T-helper 9 cell (primary cell): ENCODE data around the gene OR1C1.
"Not testable (repeated sequence)": the region's sequence is repeated elsewhere in the genome, so short reads cannot be mapped to it uniquely, and the experiment has no call there.

Source experiments
- DNase-seq: peaks from one replicate; pipeline ENCODE4 v3.0.0-alpha.2; 2020
- total RNA-seq, 2 donors: gene quantifications; one replicate each; lab custom pipeline; 2026; lab: John Stamatoyannopoulos, UW

OR1C1 gene
- 0 reads per million in 2 donors for total RNA-seq

GRCh38 chr1:247760456-247760855 lies at the start of gene OR1C1:
Gene OR1C1, minus strand, starts transcription at chr1:247760556. Its CDS starts 2,150 bp downstream, at chr1:247758406.
- DNase-seq = no peak

- DNase-seq = no peak
These were observed 37.2 kb upstream of the OR1C1 start for GRCh38 chr1:247797518-247797917.

GRCh38 chr1:247769603-247770002 lies 9.2 kb upstream of the OR1C1 start:
- no peak for DNase-seq

- not testable (repeated sequence) for DNase-seq
These were observed 6.0 kb downstream of the OR1C1 start for GRCh38 chr1:247754311-247754710.

GRCh38 chr1:247749870-247750269 lies 10.5 kb downstream of the OR1C1 start:
- DNase-seq = no peak

- no peak for DNase-seq
These were observed 12.3 kb downstream of the OR1C1 start, which contains the start of gene OR14A2 for GRCh38 chr1:247748041-247748440. Gene OR14A2, minus strand, starts transcription at chr1:247748141.

GRCh38 chr1:247747616-247748015 lies 12.7 kb downstream of the OR1C1 start:
- no peak for DNase-seq

GRCh38 chr1:247746391-247746935 lies 13.9 kb downstream of the OR1C1 start:
- DNase-seq = no peak

GRCh38 chr1:247742215-247742760 lies 18.1 kb downstream of the OR1C1 start:
- not testable (repeated sequence) for DNase-seq

- DNase-seq = no peak
These were observed 18.6 kb downstream of the OR1C1 start for GRCh38 chr1:247741756-247742155.

- no peak for DNase-seq
These were observed 19.6 kb downstream of the OR1C1 start for GRCh38 chr1:247740721-247741120.

GRCh38 chr1:247738315-247738714 lies 22.0 kb downstream of the OR1C1 start, which contains the start of gene OR14K1:
Gene OR14K1, plus strand, starts transcription at chr1:247738615. Its CDS starts 0 bp downstream, at chr1:247738615.
- DNase-seq = no peak

GRCh38 chr1:247721222-247721621 lies 39.1 kb downstream of the OR1C1 start:
- no peak for DNase-seq

GRCh38 chr1:247716546-247716945 lies 43.8 kb downstream of the OR1C1 start, which contains the start of gene OR6F1:
Gene OR6F1, minus strand, starts transcription at chr1:247716646. Its CDS starts 3,891 bp downstream, at chr1:247712755.
- no peak for DNase-seq

GRCh38 chr1:247713753-247714152 lies 46.6 kb downstream of the OR1C1 start:
- DNase-seq = no peak

- DNase-seq = not testable (repeated sequence)
These were observed 49.7 kb downstream of the OR1C1 start for GRCh38 chr1:247710681-247711080.
